GM21381 (cell line): Measurements from ENCODE around the gene HACE1.
"Not testable (repeated sequence)": the region's sequence is repeated elsewhere in the genome, so short reads cannot be mapped to it uniquely, and the experiment has no call there.

ENCODE experiments used
- ATAC-seq: cut with Tn5 transposase; IDR thresholded peaks from one replicate; pipeline ENCODE4 v1.9.1; 2021; ENCODE audit warnings: mild to moderate bottlenecking, moderate library complexity; ENCODE audit not compliant: unreplicated experiment

The HACE1 gene

GRCh38 chr6:104739124-104739523, 120.6 kb downstream of the HACE1 start:
- ATAC-seq = not testable (repeated sequence)

GRCh38 chr6:104737567-104737966, 122.2 kb downstream of the HACE1 start:
- not testable (repeated sequence) for ATAC-seq

GRCh38 chr6:104736545-104736944, 123.2 kb downstream of the HACE1 start:
- ATAC-seq = no peak

GRCh38 chr6:104730450-104730849, 129.3 kb downstream of the HACE1 start:
- no peak for ATAC-seq

- ATAC-seq = no peak
These were observed 130.3 kb downstream of the HACE1 start for GRCh38 chr6:104729433-104729832.

- no peak for ATAC-seq
These were observed 131.3 kb downstream of the HACE1 start for GRCh38 chr6:104728448-104728847.

- no peak for ATAC-seq
These were observed 141.0 kb downstream of the HACE1 start for GRCh38 chr6:104718672-104719071.

- no peak for ATAC-seq
These were observed 142.9 kb downstream of the HACE1 start for GRCh38 chr6:104716858-104717257.

- ATAC-seq = no peak
These were observed 144.9 kb downstream of the HACE1 start for GRCh38 chr6:104714796-104715195.

- ATAC-seq = no peak
These were observed 145.7 kb downstream of the HACE1 start for GRCh38 chr6:104713982-104714381.

GRCh38 chr6:104711371-104711770, 148.3 kb downstream of the HACE1 start:
- ATAC-seq = no peak

- ATAC-seq = no peak
These were observed 149.0 kb downstream of the HACE1 start for GRCh38 chr6:104710543-104711335.

GRCh38 chr6:104705916-104706442, 153.7 kb downstream of the HACE1 start:
- no peak for ATAC-seq

- ATAC-seq = peak; percentile 64
These were observed 154.5 kb downstream of the HACE1 start for GRCh38 chr6:104705095-104705707.

GRCh38 chr6:104704191-104704590, 155.5 kb downstream of the HACE1 start:
- no peak for ATAC-seq

GRCh38 chr6:104702126-104702841, 157.4 kb downstream of the HACE1 start:
- no peak for ATAC-seq

- ATAC-seq = no peak
These were observed 159.1 kb downstream of the HACE1 start for GRCh38 chr6:104700371-104701185.

GRCh38 chr6:104699593-104700329, 160.0 kb downstream of the HACE1 start:
- ATAC-seq = no peak

- no peak for ATAC-seq
These were observed 160.7 kb downstream of the HACE1 start for GRCh38 chr6:104698979-104699378.

- ATAC-seq = no peak
These were observed 167.7 kb downstream of the HACE1 start for GRCh38 chr6:104692008-104692407.
